HFFc6 (cell line): ENCODE measurements around the gene ZNF521. TPM values are rescaled to one million over a fixed set of nuclear protein-coding genes. Genes with fewer than 3 reads are reported as not detected.

Experiments
- DNase-seq: peaks from one replicate; pipeline ENCODE4 v3.0.0-alpha.2; 2018
- H3K27ac Mint-ChIP-seq: 2 replicates; pipeline ENCODE4 v1.8.0; 2020; ENCODE audit warnings: mild to moderate bottlenecking, mixed read lengths
- H3K27me3 Mint-ChIP-seq: 2 replicates; pipeline ENCODE4 v1.8.0; 2021; ENCODE audit warnings: mild to moderate bottlenecking, moderate library complexity, mixed read lengths; ENCODE audit not compliant: insufficient read depth
- H3K36me3 Mint-ChIP-seq: 2 replicates; pipeline ENCODE4 v1.8.0; 2021; ENCODE audit warnings: low read depth, mixed read lengths
- H3K4me1 Mint-ChIP-seq: 2 replicates; pipeline ENCODE4 v1.8.0; 2020; ENCODE audit warnings: low read depth, mixed read lengths
- H3K4me3 Mint-ChIP-seq: 2 replicates; pipeline ENCODE4 v1.8.0; 2020; ENCODE audit warnings: mild to moderate bottlenecking, moderate library complexity, mixed read lengths
- H3K9me3 Mint-ChIP-seq: 2 replicates; pipeline ENCODE4 v1.8.0; 2020; ENCODE audit warnings: mild to moderate bottlenecking, mixed read lengths
- CTCF ChIP-seq: fragments of 200-600 bp; sonication (generic); IDR thresholded peaks from 2 replicates; pipeline ENCODE4 v1.5.0; 2021; ENCODE audit warnings: antibody characterized with exemption, mild to moderate bottlenecking
- total RNA-seq, 6 experiments: library from RNA; stranded (reverse); fragmentation: NEBNext Ultra II Directional; extraction: Animal tissue kit (Norgen Biotek cat#: 25700); gene quantifications; 2 replicates in 1 of 6; 3 replicates in 5 of 6; pipeline ENCODE4 v1.2.3, GENCODE V29; 2021

ZNF521 gene
- total RNA-seq, 6 experiments from 2014 or later, result 0.27 to 5.3 (median 0.84) TPM

GRCh38 chr18:25145731-25146511 is 206.0 kb downstream of the ZNF521 start:
- Mint-ChIP-seq H3K4me1 (peaks cover 7% of the 10 kb centered on the region; the same call in 1 of the 2 replicates), H3K27me3 (no peaks in the 10 kb centered on the region), H3K27ac (no peak overlapping the region), H3K9me3 (no peaks in the 10 kb centered on the region; the same call in 1 of the 2 replicates), H3K4me3 (no peak overlapping the region), H3K36me3 (no peaks in the 10 kb centered on the region)
- DNase-seq, result no peak
- TF ChIP-seq CTCF, result no peak

- Mint-ChIP-seq H3K36me3 (no peaks in the 10 kb centered on the region), H3K9me3 (no peaks in the 10 kb centered on the region), H3K27ac (no peak overlapping the region), H3K4me1 (peaks cover 7% of the 10 kb centered on the region; the same call in 1 of the 2 replicates), H3K27me3 (no peaks in the 10 kb centered on the region), H3K4me3 (no peak overlapping the region)
- no peak for TF ChIP-seq CTCF
- peak; percentile 44 for DNase-seq
These were observed 207.1 kb downstream of the ZNF521 start for GRCh38 chr18:25144820-25145219.

GRCh38 chr18:25141886-25142285 is 210.1 kb downstream of the ZNF521 start:
- Mint-ChIP-seq H3K27me3 (peaks cover 5% of the 10 kb centered on the region), H3K9me3 (no peaks in the 10 kb centered on the region), H3K36me3 (no peaks in the 10 kb centered on the region), H3K4me3 (no peak overlapping the region), H3K27ac (no peak overlapping the region), H3K4me1 (peaks cover 7% of the 10 kb centered on the region; the same call in 1 of the 2 replicates)
- DNase-seq, result no peak
- no peak for TF ChIP-seq CTCF

GRCh38 chr18:25141399-25141798 is 210.6 kb downstream of the ZNF521 start:
- H3K4me1 Mint-ChIP-seq, result peaks cover 7% of the 10 kb centered on the region; the same call in 1 of the 2 replicates
- TF ChIP-seq CTCF, result no peak
- H3K4me3 Mint-ChIP-seq, result no peak overlapping the region
- DNase-seq, result no peak
- H3K27ac Mint-ChIP-seq, result no peak overlapping the region
- no peaks in the 10 kb centered on the region for H3K36me3 Mint-ChIP-seq
- H3K9me3 Mint-ChIP-seq, result no peaks in the 10 kb centered on the region; the same call in 1 of the 2 replicates
- peaks cover 5% of the 10 kb centered on the region for H3K27me3 Mint-ChIP-seq

GRCh38 chr18:25140962-25141308 is 211.0 kb downstream of the ZNF521 start:
- Mint-ChIP-seq H3K9me3 (no peaks in the 10 kb centered on the region; the same call in 1 of the 2 replicates), H3K36me3 (no peaks in the 10 kb centered on the region), H3K4me1 (peaks cover 7% of the 10 kb centered on the region; the same call in 1 of the 2 replicates), H3K27me3 (peaks cover 5% of the 10 kb centered on the region), H3K4me3 (no peak overlapping the region), H3K27ac (no peak overlapping the region)
- DNase-seq, result no peak
- no peak for TF ChIP-seq CTCF
